K562 (cell line): Measurements from ENCODE around the gene ZNF326. TPM values are rescaled to one million over a fixed set of nuclear protein-coding genes. Genes with fewer than 3 reads are reported as not detected.

Source experiments
- ATAC-seq: fragments of 200-7000 bp; cut with Tn5 transposase; 3 replicates; pipeline ENCODE4 v1.9.1; 2020; ENCODE audit warnings: moderate library complexity
- BruUV-seq: library from RNA; stranded (reverse); fragments of 400-500 nt; replicated peaks from 2 replicates; lab custom pipeline; 2021; lab: Mats Ljungman, UMichigan
- CTCF ChIA-PET: fragments of 300-600 bp; formaldehyde crosslinking; extraction: SDS; loops from one replicate; lab custom pipeline; 2021; ENCODE audit warnings: low intra/inter-chr PET ratio; lab: Yijun Ruan, JAX
- POLR2A ChIA-PET: fragments of 300-600, 350-650 bp; sonication (Branson Sonifier 250); formaldehyde crosslinking; extraction: SDS; loops from one replicate; lab custom pipeline; 2021; ENCODE audit warnings: antibody characterized with exemption, inconsistent platforms; lab: Yijun Ruan, JAX
- DNase-seq, 4 experiments: peaks; one replicate each; pipeline versions ENCODE4 v3.0.0 to v3.0.0-alpha.2; 2011 to 2018; ENCODE audit warnings: low spot score in 3 of 4, mixed read lengths in 3 of 4; ENCODE audit errors: extremely low read depth in 1 of 4
- FAIRE-seq: peaks from 2 replicates; lab custom pipeline; 2011; peaks lifted over from hg19 to GRCh38; lab: Jason Lieb, UNC
- H2AFZ ChIP-seq: 2 replicates; pipeline ENCODE4 v1.6.0; 2011; ENCODE audit warnings: low read depth, low read length, control low read depth, inconsistent platforms
- H3K27ac ChIP-seq: fragments of 200-600 bp; 3 replicates; pipeline ENCODE4 v1.8.0; 2011; ENCODE audit warnings: low read depth, mild to moderate bottlenecking, control low read depth, inconsistent platforms, low read length, moderate library complexity, mixed read lengths; ENCODE audit errors: extremely low read depth
- H3K27me3 ChIP-seq, 2 experiments: fragments of 300-600 bp in 1 of 2; 2 replicates in 1 of 2; 3 replicates in 1 of 2; pipeline versions ENCODE4 v1.6.0 to v1.8.0; 2011; ENCODE audit warnings: inconsistent platforms in 2 of 2, low read length in 2 of 2, mild to moderate bottlenecking in 1 of 2, mixed read lengths in 1 of 2, moderate library complexity in 1 of 2; ENCODE audit not compliant: control insufficient read depth in 2 of 2, insufficient read depth in 2 of 2
- H3K36me3 ChIP-seq: fragments of 300-600 bp; 3 replicates; pipeline ENCODE4 v1.8.0; 2011; ENCODE audit warnings: mild to moderate bottlenecking, low read length, inconsistent platforms; ENCODE audit not compliant: control insufficient read depth, insufficient read depth
- H3K4me1 ChIP-seq, 2 experiments: fragments of 200-600 bp in 1 of 2; replicated peaks in 1 of 2; 2 replicates in 1 of 2; 3 replicates in 1 of 2; pipeline versions ENCODE4 v1.5.1 to v1.8.0; 2011; ENCODE audit warnings: inconsistent platforms in 2 of 2, low read length in 2 of 2, mild to moderate bottlenecking in 1 of 2, mixed read lengths in 1 of 2, moderate library complexity in 1 of 2; ENCODE audit not compliant: control insufficient read depth in 2 of 2, insufficient read depth in 2 of 2
- H3K4me2 ChIP-seq: 2 replicates; pipeline ENCODE4 v1.6.1; 2011; ENCODE audit warnings: low read length, control low read depth, inconsistent platforms, mixed read lengths; ENCODE audit not compliant: insufficient read depth
- H3K4me3 ChIP-seq: fragments of 200-600 bp; sonication (generic), shearing (Covaris generic); 2 replicates; pipeline ENCODE4 v1.5.1; 2016; ENCODE audit warnings: control low read depth, inconsistent platforms
- H3K79me2 ChIP-seq: fragments of 200-600 bp; 3 replicates; pipeline ENCODE4 v1.8.0; 2011; ENCODE audit warnings: low read length, inconsistent platforms; ENCODE audit not compliant: control insufficient read depth, insufficient read depth
- H3K9ac ChIP-seq, 2 experiments: 2 replicates each; pipeline versions ENCODE4 v1.6.0 to v1.6.1; 2011; ENCODE audit warnings: low read depth in 2 of 2, low read length in 2 of 2, control low read depth in 1 of 2, inconsistent platforms in 1 of 2, mild to moderate bottlenecking in 1 of 2, mixed read lengths in 1 of 2; ENCODE audit not compliant: insufficient read depth in 1 of 2
- H3K9me1 ChIP-seq: one replicate; pipeline ENCODE4 v1.6.0; 2011; ENCODE audit warnings: inconsistent platforms, mild to moderate bottlenecking, low read length, moderate library complexity; ENCODE audit not compliant: control insufficient read depth, insufficient read depth
- H3K9me3 ChIP-seq: replicated peaks from 2 replicates; pipeline ENCODE4 v1.5.1; 2011; ENCODE audit warnings: low read depth, low read length, inconsistent platforms; ENCODE audit not compliant: control insufficient read depth, insufficient read depth
- H4K20me1 ChIP-seq: replicated peaks from 2 replicates; pipeline ENCODE4 v1.6.1; 2011; ENCODE audit warnings: low read length, inconsistent platforms, mixed read lengths; ENCODE audit not compliant: control insufficient read depth, insufficient read depth
- E2F5 ChIP-seq: sonication (generic); formaldehyde crosslinking; IDR thresholded peaks from 2 replicates; pipeline ENCODE4 v1.8.0; 2022; ENCODE audit warnings: mild to moderate bottlenecking, missing genetic modification reagents
- E4F1 ChIP-seq: fragments of 250-450 bp; sonication (Bioruptor Pico); IDR thresholded peaks from 2 replicates; pipeline ENCODE4 v1.5.0; 2021; ENCODE audit warnings: mild to moderate bottlenecking, borderline replicate concordance
- FOXJ2 ChIP-seq: fragments of 200-800 bp; sonication (Bioruptor generic); IDR thresholded peaks from 2 replicates; pipeline ENCODE4 v1.6.1; 2016; ENCODE audit warnings: missing genetic modification characterization, missing compliant biosample characterization
- FOXK2 ChIP-seq, 2 experiments: fragments of 450-650 bp; IDR thresholded peaks in 1 of 2; conservative IDR thresholded peaks in 1 of 2; 2 replicates each; pipeline ENCODE4 v1.6.1; 2016; ENCODE audit warnings: low read depth in 2 of 2, mild to moderate bottlenecking in 1 of 2
- HDAC6 ChIP-seq: IDR thresholded peaks from 2 replicates; pipeline ENCODE4 v1.6.1; 2012; ENCODE audit warnings: low read depth, mild to moderate bottlenecking, control low read depth, inconsistent platforms, low read length, moderate library complexity
- NFATC3 ChIP-seq: fragments of 450-650 bp; IDR thresholded peaks from 2 replicates; pipeline ENCODE4 v1.6.1; 2017; ENCODE audit warnings: mild to moderate bottlenecking
- NFE2L1 ChIP-seq: fragments of 450-650 bp; IDR thresholded peaks from 2 replicates; pipeline ENCODE4 v1.6.1; 2016; ENCODE audit warnings: missing genetic modification characterization, low read depth, mild to moderate bottlenecking, missing compliant biosample characterization, moderate library complexity, borderline replicate concordance
- NONO ChIP-seq, 2 experiments: fragments of 200-400 bp in 1 of 2; fragments of 450-650 bp in 1 of 2; formaldehyde crosslinking in 1 of 2; IDR thresholded peaks; 2 replicates each; pipeline ENCODE4 v1.6.1; 2017; ENCODE audit warnings: low read depth in 2 of 2, mild to moderate bottlenecking in 2 of 2, moderate library complexity in 2 of 2, low read length in 1 of 2
- PHB2 ChIP-seq: fragments of 450-650 bp; IDR thresholded peaks from 2 replicates; pipeline ENCODE4 v1.6.1; 2017; ENCODE audit warnings: low read depth
- PRMT5 ChIP-seq: sonication (generic); formaldehyde crosslinking; IDR thresholded peaks from 2 replicates; pipeline ENCODE4 v1.5.0; 2020; ENCODE audit warnings: missing genetic modification reagents
- RCOR1 ChIP-seq, 2 experiments: IDR thresholded peaks; 2 replicates each; pipeline ENCODE4 v1.6.1; 2012; ENCODE audit warnings: low read depth in 2 of 2, low read length in 2 of 2, borderline replicate concordance in 1 of 2, improper control_type of control experiment in 1 of 2
- TCF7L2 ChIP-seq: fragments of 150-350 bp; IDR thresholded peaks from 2 replicates; pipeline ENCODE4 v1.6.1; 2016; ENCODE audit warnings: low read depth, mild to moderate bottlenecking, low read length, moderate library complexity
- ZBED1 ChIP-seq: IDR thresholded peaks from 2 replicates; pipeline ENCODE4 v1.6.1; 2014
- ZNF253 ChIP-seq: fragments of 250-450 bp; sonication (Bioruptor Pico); conservative IDR thresholded peaks from 2 replicates; pipeline ENCODE4 v1.6.1; 2021; ENCODE audit warnings: mild to moderate bottlenecking
- in situ Hi-C: fragments of 300-500 bp; cut with MboI; formaldehyde crosslinking; loops from 4 replicates; pipeline ENCODE4 v1.15.0; 2018; ENCODE audit warnings: inconsistent platforms, mixed read lengths
- intact Hi-C: fragments of 100-400 bp; cut with micrococcal nuclease; formaldehyde crosslinking; loops from 2 replicates; pipeline ENCODE4 v1.14.2; 2022
- polyA plus RNA-seq, 8 experiments: library from polyadenylated mRNA; depleted of rRNA in 4 of 8; stranded (reverse) in 5 of 8; unstranded in 3 of 8; fragments of >200 nt; fragmentation: Nextera tagmentation in 2 of 8; fragmentation: Illumina TruSeq in 1 of 8; extraction: Ambion mirVana in 2 of 8; extraction: Trizol in 1 of 8; gene quantifications; 2 replicates each; pipeline versions ENCODE4 v1.2.1 to v1.2.3, GENCODE V29; 2011 to 2014; ENCODE audit warnings: inconsistent platforms in 1 of 8, missing spikeins in 1 of 8
- total RNA-seq, 7 experiments: library from RNA; depleted of rRNA in 6 of 7; stranded (reverse); fragments of >200 nt in 6 of 7; fragmentation: Illumina TruSeq in 2 of 7; extraction: Trizol in 2 of 7; gene quantifications; 2 replicates each; pipeline versions ENCODE4 v1.2.1 to v1.2.3, GENCODE V29; 2011 to 2021; ENCODE audit warnings: low replicate concordance in 1 of 7

Gene ZNF326
- total and polyA plus RNA-seq, 9 of the 15 experiments (the other 6 are each of a cell fraction or from before 2014, with no cell fraction given): 7.2 to 33.2 (median 20.1) TPM

- no peaks in the 10 kb centered on the region for H3K36me3 ChIP-seq
- TF ChIP-seq PRMT5 (no peak), TCF7L2 (no peak), FOXK2 (conservative IDR thresholded peaks at IDR 0.05 in 1 of 2, IDR thresholded peaks at IDR 0.05 in 1 of 2; ENCODE audit: low read depth in 2 of 2) (no peak), E4F1 (CRISPR knock-in tag) (no peak), RCOR1 (IDR thresholded peaks at IDR 0.05; ENCODE audit: borderline replicate concordance in 1 of 2, low read depth in 2 of 2, low read length in 2 of 2) (no peak), NFATC3 (no peak), ZNF253 (CRISPR knock-in tag) (no peak), ZBED1 (no peak), PHB2 (no peak), E2F5 (CRISPR knock-in tag) (no peak), FOXJ2 (no peak), HDAC6 (no peak), NONO (IDR thresholded peaks at IDR 0.05; ENCODE audit: low read depth in 2 of 2, low read length in 1 of 2) (no peak), NFE2L1 (no peak)
- H3K27me3 ChIP-seq: no peaks in the 10 kb centered on the region
- ChIA-PET POLR2A (interaction anchor here (0.9 to 1.5 kb wide), 3 partner anchors 9 to 35 kb away, joined by 3 to 5 read pairs (median 4); no protein-coding TSS in a partner anchor), CTCF (no interaction called here)
- in situ Hi-C loops (no loop called here), intact Hi-C loops (no loop called here)
- no TSS peak for BruUV-seq
- no peaks in the 10 kb centered on the region for H4K20me1 ChIP-seq
- H3K4me1 ChIP-seq: peaks cover 4 to 43% of the 10 kb centered on the region in 2 experiments; a peak in 4 of 5 replicates
- H3K4me2 ChIP-seq: no peak overlapping the region
- no peak overlapping the region for H3K27ac ChIP-seq
- DNase-seq (no peak), ATAC-seq (no peak), FAIRE-seq (no peak)
- no peaks in the 10 kb centered on the region for H3K79me2 ChIP-seq
- H3K9me3 ChIP-seq: no peaks in the 10 kb centered on the region
- no peak overlapping the region for H3K4me3 ChIP-seq
- no peak overlapping the region for H2AFZ ChIP-seq
- no peak overlapping the region for H3K9ac ChIP-seq
- H3K9me1 ChIP-seq: no peaks in the 10 kb centered on the region
Observed at GRCh38 chr1:89972024-89972423, 22.9 kb upstream of the ZNF326 start.
